ENCODE results near the gene BOC. TPM values are rescaled to one million over a fixed set of nuclear protein-coding genes. Genes with fewer than 3 reads are reported as not detected.

The BOC gene
- total and polyA plus RNA-seq, 2 of the 8 experiments (the other 6 are each of a cell fraction or from before 2014, with no cell fraction given) = 6.9 to 9.3 TPM

GRCh38 chr3:113270786-113271185 lies 59.4 kb downstream of the BOC start:
- Histone ChIP-seq H3K79me1 (ENCODE audit: low read depth, low read length) (no peaks in the 10 kb centered on the region), H2BK120ac (replicated peaks; ENCODE audit: low read depth, low read length) (no peak overlapping the region)
- no peak for FAIRE-seq
- TF ChIP-seq SP4 (IDR thresholded peaks at IDR 0.05; ENCODE audit: low read length) = no peak

More at GRCh38 chr3:113270786-113271185, 59.4 kb downstream of the BOC start:
- Histone ChIP-seq H4K8ac (ENCODE audit: extremely low read depth, insufficient read depth, low read length) (peak overlapping the region; percentile 39; the same call in 1 of the 2 replicates), H2BK15ac (ENCODE audit: low read length) (no peak overlapping the region), H3K23ac (ENCODE audit: insufficient read length) (no peak overlapping the region), H2AFZ (ENCODE audit: low read length) (no peak overlapping the region), H3K79me2 (ENCODE audit: control insufficient read depth in 1 of 2, insufficient read depth in 2 of 2, low read length in 2 of 2) (no peaks in the 10 kb centered on the region), H3K18ac (ENCODE audit: extremely low read depth, low read length) (no peak overlapping the region), H3K9ac (replicated peaks in 1 of 4; ENCODE audit: extremely low read depth in 1 of 4, low read depth in 3 of 4, low read length in 3 of 4) (no peak overlapping the region), H3K4ac (replicated peaks; ENCODE audit: insufficient read length, low read depth, low read length) (no peak overlapping the region), H3K4me1 (replicated peaks in 1 of 4; ENCODE audit: control insufficient read depth in 3 of 4, insufficient read depth in 4 of 4, low read length in 3 of 4) (peaks cover under 1 to 7% (median 3%) of the 10 kb centered on the region in 4 experiments; a peak in 5 of 7 replicates), H4K91ac (replicated peaks; ENCODE audit: insufficient read length, low read length) (no peak overlapping the region), H3K14ac (ENCODE audit: insufficient read length) (no peak overlapping the region), H2BK20ac (ENCODE audit: low read length) (no peak overlapping the region), H3K23me2 (ENCODE audit: low read depth, low read length) (no peaks in the 10 kb centered on the region), H3K4me2 (ENCODE audit: insufficient read depth in 1 of 2, low read depth in 2 of 2, low read length in 2 of 2) (no peak overlapping the region), H3K27ac (ENCODE audit: low read depth, low read length) (no peak overlapping the region), H4K5ac (ENCODE audit: insufficient read length, low read depth, low read length) (no peak overlapping the region), H2BK12ac (ENCODE audit: low read depth, low read length) (no peak overlapping the region), H3K56ac (replicated peaks; ENCODE audit: insufficient read length, low read depth, low read length) (no peak overlapping the region), H3K36me3 (ENCODE audit: control insufficient read depth in 2 of 4, insufficient read depth in 4 of 4, low read length in 3 of 4) (no peaks in the 10 kb centered on the region; a peak in 2 of 8 replicates), H3K4me3 (ENCODE audit: extremely low read depth in 1 of 4, insufficient read depth in 2 of 4, low read depth in 3 of 4, low read length in 4 of 4) (no peak overlapping the region), H2AK5ac (ENCODE audit: low read depth, low read length) (no peak overlapping the region), H4K20me1 (replicated peaks in 1 of 2; ENCODE audit: control insufficient read depth in 1 of 2, insufficient read depth in 2 of 2, low read length in 2 of 2) (no peaks in the 10 kb centered on the region), H3K27me3 (replicated peaks in 1 of 4; ENCODE audit: control insufficient read depth in 3 of 4, extremely low read depth in 1 of 4, insufficient read depth in 3 of 4, low read length in 3 of 4) (0 out of 7 replicates have a peak, but pooled peaks cover 0 to 1% (median 0%) of the 10 kb centered on the region in 4 experiments), H2BK5ac (ENCODE audit: low read depth, low read length) (no peak overlapping the region), H3K9me3 (ENCODE audit: insufficient read depth in 2 of 2, low read depth in 1 of 2, low read length in 1 of 2) (no peaks in the 10 kb centered on the region)
- ChIA-PET POLR2A (ENCODE audit: partially characterized antibody) (no interaction called here), CTCF (ENCODE audit: partially characterized antibody) (interaction anchor here (0.9 to 5.3 kb wide), 11 partner anchors 8 to 236 kb away, joined by 3 to 37 read pairs (median 3); no protein-coding TSS in a partner anchor)
- no peak for DNase-seq (ENCODE audit: low read depth in 1 of 2, low spot score in 2 of 2)
- whole genome bisulfite sequencing, 2 experiments (ENCODE audit: extremely low coverage in 1 of 2, insufficient coverage in 1 of 2, insufficient read length in 1 of 2, insufficient replicate concordance in 2 of 2, low coverage in 1 of 2, low lambda C conversion rate in 2 of 2, missing lambda C conversion rate in 1 of 2) = 89% methylated on average over 9 of the region's 9 CpGs; no CpG with 5 or more reads in 1 of the 2 experiments
